Stimulated activated naive CD8-positive, alpha-beta T cell treated with anti-CD3 and anti-CD28 coated beads, Interleukin-15, Interleukin-2, amounts not matched to agents 100 ng/mL and 50 ng/mL, for 24 hours (primary cell): ENCODE data around the gene HDC.
A peak's percentile ranks its signal among the peaks of the same experiment; 100 is the strongest.

Experiments
- H3K27ac Mint-ChIP-seq: one replicate; pipeline ENCODE4 v1.8.0; 2021; ENCODE audit warnings: mild to moderate bottlenecking, mixed read lengths
- H3K27me3 Mint-ChIP-seq: one replicate; pipeline ENCODE4 v1.8.0; 2021; ENCODE audit warnings: mixed read lengths
- H3K36me3 Mint-ChIP-seq: one replicate; pipeline ENCODE4 v1.8.0; 2021; ENCODE audit warnings: low read depth, mixed read lengths
- H3K4me1 Mint-ChIP-seq: one replicate; pipeline ENCODE4 v1.8.0; 2021; ENCODE audit warnings: low read depth, mixed read lengths
- H3K4me3 Mint-ChIP-seq: one replicate; pipeline ENCODE4 v1.8.0; 2021; ENCODE audit warnings: mild to moderate bottlenecking, mixed read lengths
- H3K9me3 Mint-ChIP-seq: one replicate; pipeline ENCODE4 v1.8.0; 2021; ENCODE audit warnings: mixed read lengths

HDC gene

GRCh38 chr15:50265620-50266019 lies at the start of gene HDC:
Gene HDC, minus strand, starts transcription at chr15:50265726. Its CDS starts 103 bp downstream, at chr15:50265623.
- H3K27ac Mint-ChIP-seq: peak within 1 kb of the TSS; percentile 24
- H3K9me3 Mint-ChIP-seq: peaks cover 5% of the 10 kb centered on the region
- H3K36me3 Mint-ChIP-seq: no peaks in the 10 kb centered on the region
- H3K4me1 Mint-ChIP-seq: peaks cover 42% of the 10 kb centered on the region
- no peaks in the 10 kb centered on the region for H3K27me3 Mint-ChIP-seq
- H3K4me3 Mint-ChIP-seq: no peak within 1 kb of the TSS

DNA sequence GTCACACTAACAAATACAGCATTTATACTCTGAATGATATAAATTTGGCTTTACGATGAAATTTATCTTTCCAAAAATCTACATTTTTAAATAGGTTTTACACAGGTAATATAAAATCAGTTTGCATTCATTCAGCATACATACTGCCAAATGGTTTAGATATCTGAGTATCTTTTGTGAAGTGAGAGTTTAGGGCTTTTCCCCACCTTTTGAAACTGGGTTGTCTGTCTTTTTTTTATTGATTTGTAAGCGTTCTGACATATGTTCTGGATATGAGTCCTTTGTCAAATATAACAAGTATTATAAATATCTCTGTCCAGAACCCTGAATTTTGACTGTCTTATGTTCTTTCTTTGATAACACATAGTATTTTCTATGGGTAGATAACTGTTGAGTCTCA lies 47.1 kb upstream of the HDC start:
- peaks cover 23% of the 10 kb centered on the region for H3K36me3 Mint-ChIP-seq
- H3K9me3 Mint-ChIP-seq: peaks cover 8% of the 10 kb centered on the region
- no peaks in the 10 kb centered on the region for H3K27me3 Mint-ChIP-seq
- no peak overlapping the region for H3K27ac Mint-ChIP-seq
- H3K4me1 Mint-ChIP-seq: peaks cover 9% of the 10 kb centered on the region
- H3K4me3 Mint-ChIP-seq: no peak overlapping the region

DNA sequence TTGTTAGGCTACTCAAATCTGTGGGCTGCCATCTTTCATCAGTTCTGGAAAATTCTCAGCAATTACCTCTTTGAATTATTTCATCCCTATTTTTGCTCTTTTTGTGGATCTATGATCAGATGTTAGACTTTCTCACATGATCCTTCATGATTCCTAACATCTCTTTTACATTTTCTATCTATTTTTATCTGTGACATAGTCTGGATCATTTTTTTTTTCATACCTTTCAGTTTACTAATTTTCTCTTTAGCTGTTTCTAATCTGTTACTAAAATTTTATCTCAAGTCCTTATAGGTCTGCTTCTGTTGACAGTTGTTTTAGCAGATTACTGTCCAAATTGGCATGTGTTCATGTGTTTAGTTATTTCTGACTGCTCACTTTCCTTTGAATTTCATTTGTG lies 42.3 kb upstream of the HDC start:
- Mint-ChIP-seq H3K4me1 (peaks cover 8% of the 10 kb centered on the region), H3K4me3 (no peak overlapping the region), H3K9me3 (peaks cover 9% of the 10 kb centered on the region), H3K27ac (no peak overlapping the region), H3K27me3 (no peaks in the 10 kb centered on the region), H3K36me3 (peaks cover 45% of the 10 kb centered on the region)

GRCh38 chr15:50304836-50305235 lies 39.3 kb upstream of the HDC start:
- H3K4me1 Mint-ChIP-seq: peaks cover 4% of the 10 kb centered on the region
- no peaks in the 10 kb centered on the region for H3K27me3 Mint-ChIP-seq
- no peak overlapping the region for H3K4me3 Mint-ChIP-seq
- peaks cover 9% of the 10 kb centered on the region for H3K9me3 Mint-ChIP-seq
- H3K27ac Mint-ChIP-seq: no peak overlapping the region
- H3K36me3 Mint-ChIP-seq: peaks cover 70% of the 10 kb centered on the region

- Mint-ChIP-seq H3K27me3 (no peaks in the 10 kb centered on the region), H3K4me1 (peaks cover 4% of the 10 kb centered on the region), H3K9me3 (no peaks in the 10 kb centered on the region), H3K36me3 (peaks cover 56% of the 10 kb centered on the region), H3K4me3 (no peak overlapping the region), H3K27ac (peak overlapping the region; percentile 2)
Measured at GRCh38 chr15:50302581-50302980, 37.1 kb upstream of the HDC start.

DNA sequence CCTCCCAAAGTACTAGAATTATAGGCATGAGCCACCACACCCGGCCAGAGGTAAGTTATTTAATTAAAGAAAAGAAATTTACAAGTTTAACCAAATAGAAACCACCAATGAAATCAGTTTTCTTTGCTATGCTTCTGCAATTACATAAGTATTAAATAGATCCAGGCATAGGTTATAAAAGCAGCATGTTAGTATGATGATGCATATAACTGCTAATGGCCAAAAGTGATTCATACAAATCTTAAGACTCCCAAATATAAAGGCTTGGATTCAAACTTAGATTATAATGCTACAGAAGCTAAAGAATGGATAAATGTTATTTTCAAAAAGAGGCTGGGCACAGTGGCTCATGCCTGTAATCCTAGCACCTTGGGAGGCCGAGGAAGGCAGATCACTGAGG lies 32.8 kb upstream of the HDC start:
- Mint-ChIP-seq H3K4me1 (peaks cover 4% of the 10 kb centered on the region), H3K4me3 (no peak overlapping the region), H3K27ac (no peak overlapping the region), H3K9me3 (no peaks in the 10 kb centered on the region), H3K36me3 (peaks cover 57% of the 10 kb centered on the region), H3K27me3 (no peaks in the 10 kb centered on the region)

- H3K27me3 Mint-ChIP-seq: no peaks in the 10 kb centered on the region
Measured at GRCh38 chr15:50295966-50296365, 30.4 kb upstream of the HDC start.

DNA sequence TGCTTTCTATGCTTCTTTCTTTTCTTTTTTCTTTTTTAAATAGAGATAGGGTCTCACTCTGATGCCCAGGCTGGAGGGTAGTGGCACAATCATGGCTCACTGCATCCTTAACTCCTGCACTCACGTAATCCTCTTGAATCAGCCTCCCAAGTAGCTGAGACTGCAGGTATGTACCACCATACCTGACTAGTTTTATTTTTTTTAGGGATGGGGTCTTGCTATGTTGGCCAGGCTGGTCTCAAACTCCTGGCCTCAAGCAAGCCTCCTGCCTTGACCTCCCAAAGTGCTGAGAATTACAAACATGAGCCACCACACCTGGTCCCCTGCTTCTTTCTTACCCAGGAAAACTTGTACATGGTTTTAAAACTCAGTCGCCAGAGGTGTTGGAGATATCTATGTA lies 24.2 kb upstream of the HDC start:
- no peak overlapping the region for H3K4me3 Mint-ChIP-seq
- no peaks in the 10 kb centered on the region for H3K9me3 Mint-ChIP-seq
- peaks cover 50% of the 10 kb centered on the region for H3K36me3 Mint-ChIP-seq
- no peaks in the 10 kb centered on the region for H3K27me3 Mint-ChIP-seq
- no peaks in the 10 kb centered on the region for H3K4me1 Mint-ChIP-seq
- no peak overlapping the region for H3K27ac Mint-ChIP-seq

More at GRCh38 chr15:50295966-50296365, 30.4 kb upstream of the HDC start:
- Mint-ChIP-seq H3K4me3 (no peak overlapping the region), H3K4me1 (no peaks in the 10 kb centered on the region), H3K36me3 (peaks cover 47% of the 10 kb centered on the region), H3K9me3 (no peaks in the 10 kb centered on the region), H3K27ac (no peak overlapping the region)

DNA sequence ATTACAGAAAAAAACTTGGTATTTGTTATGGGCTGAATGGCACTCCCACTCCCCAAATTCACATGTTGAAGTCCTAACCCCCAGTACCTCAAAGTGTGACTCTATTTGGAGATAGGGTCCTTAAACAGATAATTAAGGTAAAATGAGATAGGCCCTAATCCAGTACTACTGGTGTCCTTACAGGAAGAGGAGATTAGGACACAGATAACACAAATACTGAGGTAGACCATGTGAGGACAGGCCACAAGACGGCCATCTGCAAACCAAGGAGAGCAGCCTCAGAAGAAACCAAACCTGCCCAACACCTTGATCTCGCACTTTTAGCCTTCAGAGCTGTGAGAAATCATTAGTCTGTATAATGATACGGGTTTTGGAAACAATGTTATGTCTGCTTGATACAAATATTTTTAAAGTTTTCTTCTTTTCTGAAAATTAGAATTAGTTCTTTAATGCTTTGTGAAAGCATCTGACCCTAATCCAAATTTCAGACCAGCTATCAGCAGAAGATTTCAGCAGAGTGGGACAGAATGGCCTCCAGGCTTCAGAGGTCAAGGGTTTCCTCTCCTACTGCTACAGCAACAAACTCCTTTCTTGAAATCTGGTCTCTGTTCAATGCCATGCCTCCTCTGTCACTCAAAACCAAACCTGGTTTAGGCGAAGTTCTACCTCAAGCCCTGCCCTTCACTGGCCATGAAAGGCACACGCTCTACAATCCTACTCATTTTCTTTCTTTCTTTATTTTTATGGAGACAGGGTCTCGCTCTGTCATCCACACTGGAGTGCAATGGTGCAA lies 22.0 kb upstream of the HDC start:
- H3K4me3 Mint-ChIP-seq: no peak overlapping the region
- no peaks in the 10 kb centered on the region for H3K9me3 Mint-ChIP-seq
- no peaks in the 10 kb centered on the region for H3K4me1 Mint-ChIP-seq
- H3K27me3 Mint-ChIP-seq: no peaks in the 10 kb centered on the region
- peak overlapping the region; percentile 62 for H3K27ac Mint-ChIP-seq
- peaks cover 58% of the 10 kb centered on the region for H3K36me3 Mint-ChIP-seq

- no peak overlapping the region for H3K27ac Mint-ChIP-seq
- H3K4me1 Mint-ChIP-seq: peaks cover 9% of the 10 kb centered on the region
- no peaks in the 10 kb centered on the region for H3K9me3 Mint-ChIP-seq
- H3K4me3 Mint-ChIP-seq: no peak overlapping the region
- H3K36me3 Mint-ChIP-seq: peaks cover 52% of the 10 kb centered on the region
- no peaks in the 10 kb centered on the region for H3K27me3 Mint-ChIP-seq
Measured at GRCh38 chr15:50281427-50281826, 15.9 kb upstream of the HDC start.

- Mint-ChIP-seq H3K27ac (no peak overlapping the region), H3K4me1 (peaks cover 21% of the 10 kb centered on the region), H3K36me3 (peaks cover 45% of the 10 kb centered on the region), H3K4me3 (no peak overlapping the region), H3K27me3 (no peaks in the 10 kb centered on the region), H3K9me3 (no peaks in the 10 kb centered on the region)
Measured at GRCh38 chr15:50280271-50280670, 14.7 kb upstream of the HDC start.

GRCh38 chr15:50278496-50278895 lies 13.0 kb upstream of the HDC start:
- Mint-ChIP-seq H3K4me3 (no peak overlapping the region), H3K27me3 (no peaks in the 10 kb centered on the region), H3K9me3 (no peaks in the 10 kb centered on the region), H3K36me3 (peaks cover 30% of the 10 kb centered on the region), H3K27ac (no peak overlapping the region), H3K4me1 (peaks cover 26% of the 10 kb centered on the region)

DNA sequence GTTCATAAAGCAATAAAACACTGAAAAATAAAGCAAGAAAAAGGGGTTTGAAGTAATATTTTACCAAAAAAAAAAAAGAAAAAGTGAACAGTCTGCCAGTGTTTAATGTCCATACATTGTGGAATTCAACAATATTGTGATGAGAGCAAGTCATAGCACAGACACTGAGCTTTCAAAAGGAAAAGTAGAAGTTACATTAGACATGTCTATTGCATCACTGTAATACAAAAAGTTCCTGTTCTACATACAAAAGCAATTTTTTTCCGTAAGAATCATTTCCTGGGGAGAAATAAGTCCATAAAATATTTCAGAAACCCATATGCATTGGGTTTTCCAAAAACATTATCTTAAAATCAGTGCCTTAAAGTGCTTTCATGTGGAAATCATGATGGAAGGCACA lies 11.8 kb upstream of the HDC start:
- Mint-ChIP-seq H3K27ac (peak overlapping the region; percentile 29), H3K4me1 (peaks cover 26% of the 10 kb centered on the region), H3K36me3 (peaks cover 29% of the 10 kb centered on the region), H3K4me3 (no peak overlapping the region), H3K27me3 (no peaks in the 10 kb centered on the region), H3K9me3 (no peaks in the 10 kb centered on the region)

GRCh38 chr15:50275908-50276307 lies 10.4 kb upstream of the HDC start:
- Mint-ChIP-seq H3K4me1 (peaks cover 26% of the 10 kb centered on the region), H3K27ac (peak overlapping the region; percentile 18), H3K27me3 (no peaks in the 10 kb centered on the region)

DNA sequence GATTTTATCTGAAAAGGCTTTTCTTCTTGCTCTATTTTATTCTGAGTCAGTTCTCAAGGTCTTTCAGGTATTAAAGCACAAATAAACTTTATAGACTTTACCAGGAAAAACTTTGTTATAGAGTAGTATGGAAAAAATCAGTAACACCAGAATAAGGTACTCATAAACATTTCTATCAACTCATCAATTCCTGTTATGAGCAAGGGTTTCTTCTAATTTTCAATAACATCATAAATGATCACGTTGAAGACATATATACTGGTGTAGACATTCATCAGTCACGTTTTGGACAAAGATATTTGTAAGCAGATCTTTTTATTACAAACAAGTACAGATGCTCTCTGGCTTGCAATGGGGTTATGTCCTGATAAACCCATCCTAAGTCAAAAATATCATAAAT lies 9.6 kb upstream of the HDC start:
- H3K4me3 Mint-ChIP-seq: no peak overlapping the region
- H3K9me3 Mint-ChIP-seq: no peaks in the 10 kb centered on the region

More at GRCh38 chr15:50275908-50276307, 10.4 kb upstream of the HDC start:
- Mint-ChIP-seq H3K4me3 (no peak overlapping the region), H3K9me3 (no peaks in the 10 kb centered on the region), H3K36me3 (peaks cover 29% of the 10 kb centered on the region)

DNA sequence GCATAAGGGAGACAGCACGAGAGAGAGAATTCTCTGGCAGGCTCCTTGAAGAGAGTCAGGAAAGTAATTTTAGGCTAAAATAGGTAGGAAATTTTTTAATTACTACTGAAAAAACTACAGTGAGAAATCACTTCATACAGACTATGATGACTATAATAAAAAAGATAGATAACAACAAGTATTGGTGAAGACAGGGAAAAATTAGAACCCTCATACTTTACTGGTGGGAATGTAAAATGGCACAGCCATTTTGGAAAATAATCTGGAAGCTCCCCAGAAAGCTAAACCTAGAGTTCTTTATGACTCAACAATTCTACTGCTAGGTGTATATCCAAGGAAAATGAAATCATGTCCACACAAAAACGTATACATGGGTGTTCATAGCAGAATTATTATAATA lies 2.1 kb upstream of the HDC start:
- H3K36me3 Mint-ChIP-seq: no peaks in the 10 kb centered on the region
- no peak overlapping the region for H3K4me3 Mint-ChIP-seq
- no peak overlapping the region for H3K27ac Mint-ChIP-seq
- no peaks in the 10 kb centered on the region for H3K27me3 Mint-ChIP-seq
- peaks cover 5% of the 10 kb centered on the region for H3K9me3 Mint-ChIP-seq
- peaks cover 22% of the 10 kb centered on the region for H3K4me1 Mint-ChIP-seq

More for the DNA sequence above, 9.6 kb upstream of the HDC start:
- Mint-ChIP-seq H3K27me3 (no peaks in the 10 kb centered on the region), H3K4me1 (peaks cover 26% of the 10 kb centered on the region), H3K27ac (peak overlapping the region; percentile 29), H3K36me3 (peaks cover 20% of the 10 kb centered on the region)
